ENCODE results near the gene TRPM5. TPM values are rescaled to one million over a fixed set of nuclear protein-coding genes. Genes with fewer than 3 reads are reported as not detected.

Gene TRPM5
- total and polyA plus RNA-seq, 2 of the 8 experiments (the other 6 are each of a cell fraction or from before 2014, with no cell fraction given): 0.02 TPM; not detected in 1

DNA sequence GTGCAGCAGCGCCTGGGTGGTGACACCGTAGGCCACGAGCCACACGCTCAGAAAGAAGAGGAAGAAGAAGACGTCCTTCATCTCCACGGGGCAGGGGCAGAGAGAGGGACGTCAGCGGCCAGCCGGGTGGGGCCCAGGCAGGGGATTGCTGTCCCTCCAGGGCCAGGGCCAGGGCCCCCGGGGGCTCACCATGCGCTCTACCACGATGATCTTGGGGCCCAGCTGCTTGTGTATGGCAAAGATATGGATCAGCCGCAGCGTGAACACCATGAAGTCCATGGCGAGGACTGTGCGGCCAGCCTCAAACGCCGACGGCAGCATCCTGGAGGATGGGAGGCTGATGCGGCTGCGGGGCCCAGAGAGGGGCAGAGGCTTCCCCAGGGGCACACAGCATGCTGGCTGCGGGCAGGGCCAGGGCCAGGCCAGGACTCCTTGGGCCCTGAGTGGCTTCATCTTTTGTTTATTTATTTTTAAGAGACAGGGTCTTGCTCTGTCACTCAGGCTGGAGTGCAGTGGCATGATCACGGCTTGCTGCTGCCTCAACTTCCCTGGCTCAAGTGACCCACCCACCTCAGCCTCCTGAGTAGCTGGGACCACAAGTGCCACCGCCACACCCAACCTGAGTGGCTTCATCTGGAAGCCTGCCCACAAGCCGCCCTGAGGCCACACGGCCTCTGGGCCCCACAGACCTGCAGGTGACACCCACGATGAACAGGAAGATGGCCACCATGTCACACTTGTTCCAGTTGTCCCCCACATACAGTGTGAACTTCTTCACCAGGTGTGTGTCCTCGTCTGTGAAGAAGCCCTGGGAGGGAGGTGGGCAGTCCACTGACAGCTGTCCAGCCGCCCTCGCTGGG lies 32.6 kb downstream of the TRPM5 start:
- Histone ChIP-seq H3K36me3 (ENCODE audit: control insufficient read depth in 2 of 4, insufficient read depth in 4 of 4, low read length in 3 of 4) (no peaks in the 10 kb centered on the region), H2BK12ac (ENCODE audit: low read depth, low read length) (no peak overlapping the region), H2AFZ (ENCODE audit: low read length) (no peak overlapping the region), H3K79me1 (ENCODE audit: low read depth, low read length) (no peaks in the 10 kb centered on the region), H4K20me1 (replicated peaks in 1 of 2; ENCODE audit: control insufficient read depth in 1 of 2, insufficient read depth in 2 of 2, low read length in 2 of 2) (no peaks in the 10 kb centered on the region), H3K4me2 (ENCODE audit: insufficient read depth in 1 of 2, low read depth in 2 of 2, low read length in 2 of 2) (no peak overlapping the region), H2AK5ac (ENCODE audit: low read depth, low read length) (no peak overlapping the region), H3K18ac (ENCODE audit: extremely low read depth, low read length) (no peak overlapping the region), H3K4me1 (replicated peaks in 1 of 4; ENCODE audit: control insufficient read depth in 3 of 4, insufficient read depth in 4 of 4, low read length in 3 of 4) (no peaks in the 10 kb centered on the region), H3K9ac (replicated peaks in 1 of 4; ENCODE audit: extremely low read depth in 1 of 4, low read depth in 3 of 4, low read length in 3 of 4) (no peak overlapping the region), H3K4ac (replicated peaks; ENCODE audit: insufficient read length, low read depth, low read length) (no peak overlapping the region), H3K4me3 (ENCODE audit: extremely low read depth in 1 of 4, insufficient read depth in 2 of 4, low read depth in 3 of 4, low read length in 4 of 4) (no peak overlapping the region), H2BK20ac (ENCODE audit: low read length) (no peak overlapping the region), H4K5ac (ENCODE audit: insufficient read length, low read depth, low read length) (no peak overlapping the region), H4K8ac (ENCODE audit: extremely low read depth, insufficient read depth, low read length) (no peak overlapping the region), H2BK120ac (replicated peaks; ENCODE audit: low read depth, low read length) (no peak overlapping the region), H3K23me2 (ENCODE audit: low read depth, low read length) (no peaks in the 10 kb centered on the region), H3K9me3 (ENCODE audit: insufficient read depth in 2 of 2, low read depth in 1 of 2, low read length in 1 of 2) (no peaks in the 10 kb centered on the region), H2BK15ac (ENCODE audit: low read length) (no peak overlapping the region), H4K91ac (replicated peaks; ENCODE audit: insufficient read length, low read length) (no peak overlapping the region), H3K27me3 (replicated peaks in 1 of 4; ENCODE audit: control insufficient read depth in 3 of 4, extremely low read depth in 1 of 4, insufficient read depth in 3 of 4, low read length in 3 of 4) (no peaks in the 10 kb centered on the region; a peak in 1 of 7 replicates), H2BK5ac (ENCODE audit: low read depth, low read length) (no peak overlapping the region), H3K27ac (ENCODE audit: low read depth, low read length) (no peak overlapping the region), H3K14ac (ENCODE audit: insufficient read length) (no peak overlapping the region), H3K56ac (replicated peaks; ENCODE audit: insufficient read length, low read depth, low read length) (no peak overlapping the region), H3K79me2 (ENCODE audit: control insufficient read depth in 1 of 2, insufficient read depth in 2 of 2, low read length in 2 of 2) (no peaks in the 10 kb centered on the region), H3K23ac (ENCODE audit: insufficient read length) (no peak overlapping the region)
- CTCF ChIA-PET (ENCODE audit: partially characterized antibody): interaction anchor here (0.6 to 14.1 kb wide), 9 partner anchors 8 to 224 kb away, joined by 3 to 196 read pairs (median 8); partner anchors contain the start of gene TSSC4
- FAIRE-seq (no peak), DNase-seq (ENCODE audit: low read depth in 1 of 2, low spot score in 2 of 2) (no peak)
- 92% methylated on average over 24 of the region's 30 CpGs; no CpG with 5 or more reads in 1 of the 2 experiments for WGBS, 2 experiments (ENCODE audit: extremely low coverage in 1 of 2, insufficient coverage in 1 of 2, insufficient read length in 1 of 2, insufficient replicate concordance in 2 of 2, low coverage in 1 of 2, low lambda C conversion rate in 2 of 2, missing lambda C conversion rate in 1 of 2)
- POLR2A ChIA-PET (ENCODE audit: partially characterized antibody): interaction anchor here (2.3 to 3.8 kb wide), 2 partner anchors 11 kb away, joined by 4 to 18 read pairs; partner anchors contain the start of gene TSSC4
- TF ChIP-seq SRF (IDR thresholded peaks at IDR 0.05; ENCODE audit: low read depth, low read length): no peak
- TF ChIP-seq, protein P1, sequence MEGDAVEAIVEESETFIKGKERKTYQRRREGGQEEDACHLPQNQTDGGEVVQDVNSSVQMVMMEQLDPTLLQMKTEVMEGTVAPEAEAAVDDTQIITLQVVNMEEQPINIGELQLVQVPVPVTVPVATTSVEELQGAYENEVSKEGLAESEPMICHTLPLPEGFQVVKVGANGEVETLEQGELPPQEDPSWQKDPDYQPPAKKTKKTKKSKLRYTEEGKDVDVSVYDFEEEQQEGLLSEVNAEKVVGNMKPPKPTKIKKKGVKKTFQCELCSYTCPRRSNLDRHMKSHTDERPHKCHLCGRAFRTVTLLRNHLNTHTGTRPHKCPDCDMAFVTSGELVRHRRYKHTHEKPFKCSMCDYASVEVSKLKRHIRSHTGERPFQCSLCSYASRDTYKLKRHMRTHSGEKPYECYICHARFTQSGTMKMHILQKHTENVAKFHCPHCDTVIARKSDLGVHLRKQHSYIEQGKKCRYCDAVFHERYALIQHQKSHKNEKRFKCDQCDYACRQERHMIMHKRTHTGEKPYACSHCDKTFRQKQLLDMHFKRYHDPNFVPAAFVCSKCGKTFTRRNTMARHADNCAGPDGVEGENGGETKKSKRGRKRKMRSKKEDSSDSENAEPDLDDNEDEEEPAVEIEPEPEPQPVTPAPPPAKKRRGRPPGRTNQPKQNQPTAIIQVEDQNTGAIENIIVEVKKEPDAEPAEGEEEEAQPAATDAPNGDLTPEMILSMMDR (IDR thresholded peaks at IDR 0.05; ENCODE audit: control extremely low read depth in 1 of 3, insufficient read depth in 1 of 3, low read depth in 1 of 3, low read length in 3 of 3): no peak
- TF ChIP-seq GTF2F1 (IDR thresholded peaks at IDR 0.05; ENCODE audit: borderline replicate concordance, low read depth, low read length): no peak
- no peak for TF ChIP-seq CBX5 (IDR thresholded peaks at IDR 0.05; ENCODE audit: low read depth, low read length)
- no peak for TF ChIP-seq MAX (IDR thresholded peaks at IDR 0.05)
- no peak for TF ChIP-seq BACH1 (IDR thresholded peaks at IDR 0.05; ENCODE audit: low read length)
- no peak for TF ChIP-seq RNF2 (IDR thresholded peaks at IDR 0.05; ENCODE audit: borderline replicate concordance, low read depth, low read length, missing control alignments, poor library complexity, severe bottlenecking)
- no peak for TF ChIP-seq CBX8 (IDR thresholded peaks at IDR 0.05; ENCODE audit: borderline replicate concordance, low read depth, low read length)
- no peak for TF ChIP-seq CHD2 (IDR thresholded peaks at IDR 0.05; ENCODE audit: low read length)

All from H1 (cell line).